HG02588 (cell line): ENCODE measurements around the gene GATM.

Source experiments
- ATAC-seq: cut with Tn5 transposase; IDR thresholded peaks from one replicate; pipeline ENCODE4 v1.9.1; 2021; ENCODE audit warnings: mild to moderate bottlenecking, moderate library complexity; ENCODE audit not compliant: unreplicated experiment

GATM gene, protein sequence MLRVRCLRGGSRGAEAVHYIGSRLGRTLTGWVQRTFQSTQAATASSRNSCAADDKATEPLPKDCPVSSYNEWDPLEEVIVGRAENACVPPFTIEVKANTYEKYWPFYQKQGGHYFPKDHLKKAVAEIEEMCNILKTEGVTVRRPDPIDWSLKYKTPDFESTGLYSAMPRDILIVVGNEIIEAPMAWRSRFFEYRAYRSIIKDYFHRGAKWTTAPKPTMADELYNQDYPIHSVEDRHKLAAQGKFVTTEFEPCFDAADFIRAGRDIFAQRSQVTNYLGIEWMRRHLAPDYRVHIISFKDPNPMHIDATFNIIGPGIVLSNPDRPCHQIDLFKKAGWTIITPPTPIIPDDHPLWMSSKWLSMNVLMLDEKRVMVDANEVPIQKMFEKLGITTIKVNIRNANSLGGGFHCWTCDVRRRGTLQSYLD

DNA sequence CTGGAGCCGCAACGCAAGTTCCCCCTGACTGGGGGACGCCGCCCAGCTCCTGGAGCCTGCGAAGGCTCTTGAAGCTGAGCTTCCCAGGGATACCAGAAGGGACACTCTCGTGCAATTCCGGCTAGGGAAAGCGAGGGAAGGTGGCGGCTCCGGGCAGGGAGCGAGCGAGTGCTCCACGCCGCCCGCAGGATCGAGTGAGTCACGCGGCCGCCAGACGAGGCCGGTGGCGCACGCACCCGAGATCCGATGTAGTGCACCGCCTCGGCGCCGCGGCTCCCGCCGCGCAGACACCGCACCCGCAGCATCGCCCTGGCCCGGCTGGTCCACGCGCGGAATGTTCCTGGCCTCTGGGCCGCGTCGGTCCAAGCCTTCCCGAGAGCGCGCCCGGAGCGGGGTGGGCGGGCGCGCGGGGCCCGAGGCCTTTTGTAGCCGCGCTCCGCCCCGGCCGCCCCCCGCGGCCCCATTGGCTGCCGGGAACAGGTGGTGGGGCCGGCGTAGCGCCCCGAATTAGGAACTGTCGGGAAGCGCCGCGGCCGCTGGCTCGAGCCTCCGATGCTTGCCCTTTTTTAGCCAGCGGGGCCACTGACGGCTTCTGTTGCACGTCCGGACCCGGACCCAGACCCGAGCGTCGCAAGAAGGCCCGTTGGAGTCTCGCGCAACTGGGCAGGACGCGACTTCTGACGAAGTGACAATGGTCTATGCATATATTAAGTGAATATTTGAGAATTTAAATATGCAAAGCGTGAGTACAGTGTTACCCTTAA, at the start of gene GATM:
Gene GATM, minus strand, starts transcription at position 396 of the 764 bp plus-strand sequence. Its CDS starts 91 bp downstream, at position 305.
- peak; percentile 80 for ATAC-seq

DNA sequence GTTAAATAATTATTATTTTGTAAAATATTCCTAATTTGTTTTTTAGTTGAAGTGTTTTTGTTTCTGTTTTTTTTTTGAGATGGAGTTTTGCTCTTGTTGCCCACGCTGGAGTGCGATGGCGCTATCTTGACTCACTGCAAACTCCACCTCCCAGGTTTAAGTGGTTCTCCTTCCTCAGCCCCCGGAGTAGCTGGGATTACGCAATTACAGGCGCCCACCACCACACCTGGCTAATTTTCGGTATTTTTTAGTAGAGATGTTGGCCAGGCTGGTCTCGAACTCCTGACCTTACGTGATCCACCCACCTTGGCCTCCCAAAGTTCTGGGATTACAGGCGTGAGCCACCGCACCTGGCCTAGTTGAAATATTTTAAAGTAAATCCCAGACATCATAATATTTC, 48.7 kb upstream of the GATM start:
- ATAC-seq = no peak

DNA sequence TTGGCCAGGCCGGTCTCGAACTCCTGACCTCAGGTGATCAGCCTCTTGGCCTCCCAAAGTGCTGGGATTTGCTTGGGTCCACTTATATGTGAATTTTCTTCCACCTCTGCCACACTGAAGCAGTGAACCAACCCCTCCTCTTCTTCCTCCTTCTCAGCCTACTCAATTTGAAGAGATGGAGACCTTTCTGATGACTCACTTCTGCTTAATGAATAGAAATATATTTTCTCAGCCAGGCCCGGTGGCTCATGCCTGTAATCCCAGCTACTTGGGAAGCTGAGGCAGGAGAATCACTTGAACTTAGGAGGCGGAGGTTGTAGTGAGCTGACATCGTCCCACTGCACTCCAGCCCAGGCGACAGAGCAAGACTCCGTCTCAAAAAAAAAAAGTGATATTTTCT, 46.8 kb upstream of the GATM start:
- no peak for ATAC-seq

DNA sequence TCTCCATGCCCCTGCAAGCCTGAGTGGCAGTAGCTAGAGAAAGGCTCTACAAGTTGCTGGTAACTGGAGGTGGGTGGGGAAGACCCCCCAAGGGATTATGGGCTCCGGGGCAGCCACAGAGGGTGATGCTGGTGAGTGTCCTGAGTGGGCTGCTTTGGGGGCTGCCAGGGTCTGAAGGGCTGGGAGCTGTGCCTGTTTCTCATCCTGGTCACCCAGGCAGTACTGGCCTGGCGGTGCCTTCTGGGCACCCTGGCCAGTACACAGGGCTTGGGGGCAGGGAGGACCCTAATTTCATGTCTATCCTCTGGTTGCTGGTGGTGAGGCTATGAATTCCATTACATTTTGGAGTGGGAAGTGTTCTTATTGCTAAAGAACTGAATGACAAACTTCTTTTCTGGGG, 46.1 kb upstream of the GATM start:
- ATAC-seq = no peak

DNA sequence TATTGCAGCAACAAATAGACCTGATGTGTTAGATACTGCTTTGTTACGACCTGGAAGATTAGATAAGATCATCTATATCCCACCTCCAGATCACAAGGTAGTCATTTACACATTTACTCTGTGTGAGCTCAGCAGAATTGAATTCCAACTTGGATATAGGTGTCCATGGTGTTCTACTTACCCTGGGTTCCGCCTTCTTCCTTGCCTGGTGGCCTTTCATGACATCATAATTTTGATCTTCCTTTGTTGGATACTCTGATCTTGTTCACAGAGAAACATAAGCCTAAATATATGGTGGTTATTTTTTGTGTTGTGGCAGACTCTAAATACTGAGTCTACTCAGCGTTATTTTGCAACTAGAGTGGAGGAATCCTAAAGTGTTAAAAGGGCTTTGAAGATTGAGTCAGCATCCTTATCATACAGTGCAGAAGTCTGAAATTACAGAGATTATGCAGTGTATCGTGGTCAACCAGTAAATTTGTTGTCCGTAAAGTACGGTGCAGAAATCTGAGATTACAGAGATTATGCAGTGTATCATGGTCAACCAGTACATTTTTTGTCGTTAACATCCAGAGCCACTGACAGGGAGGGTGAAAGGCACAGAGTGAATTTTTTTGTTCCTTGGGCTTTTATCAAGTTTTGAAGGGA, 39.1 kb upstream of the GATM start:
- no peak for ATAC-seq

DNA sequence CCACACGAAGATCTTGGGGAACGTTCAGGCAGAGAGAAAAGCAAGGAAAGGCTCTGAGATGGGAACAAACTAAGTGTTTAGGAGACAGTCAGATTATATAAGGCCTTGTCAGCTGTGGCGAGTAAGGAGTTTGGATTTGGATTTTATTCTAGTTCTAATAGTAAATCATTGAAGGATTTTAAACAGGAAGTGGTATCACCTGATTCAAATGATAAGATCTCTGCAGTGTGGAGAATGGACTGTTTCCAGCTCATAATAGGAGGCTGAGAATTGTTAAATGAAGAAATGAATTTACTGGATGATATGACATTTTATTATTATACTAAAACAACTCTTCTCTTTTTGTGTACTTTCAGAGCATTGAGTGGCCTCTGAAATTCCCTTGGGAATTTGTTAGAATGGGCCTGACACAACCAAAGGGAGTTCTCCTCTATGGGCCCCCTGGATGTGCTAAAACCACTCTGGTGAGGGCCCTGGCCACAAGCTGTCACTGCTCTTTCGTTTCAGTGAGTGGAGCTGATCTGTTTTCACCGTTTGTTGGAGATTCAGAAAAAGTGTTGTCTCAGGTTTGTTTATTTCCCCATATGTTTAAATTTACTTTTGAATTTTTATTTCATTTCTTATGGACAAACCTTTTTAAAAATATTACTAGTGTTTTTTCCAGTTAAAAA, 36.0 kb upstream of the GATM start:
- ATAC-seq = no peak

DNA sequence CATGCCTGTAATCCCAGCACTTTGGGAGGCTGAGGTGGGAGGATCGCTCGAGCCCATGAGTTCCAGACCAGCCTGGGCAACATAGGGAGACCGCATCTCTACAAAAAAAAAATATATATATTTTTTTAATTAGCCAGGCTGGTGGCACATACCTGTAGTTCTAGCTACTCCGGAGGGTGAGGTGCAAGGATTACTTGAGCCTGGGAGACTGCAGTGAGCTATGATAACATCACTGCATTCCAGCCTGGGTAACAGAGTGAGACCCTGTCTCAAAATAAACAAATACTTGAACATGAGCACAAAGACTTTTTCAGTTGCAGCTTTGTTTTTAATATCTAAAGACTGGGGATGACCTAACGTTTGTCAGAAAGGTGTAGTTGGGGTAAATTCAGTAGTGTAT, 31.3 kb upstream of the GATM start:
- no peak for ATAC-seq

DNA sequence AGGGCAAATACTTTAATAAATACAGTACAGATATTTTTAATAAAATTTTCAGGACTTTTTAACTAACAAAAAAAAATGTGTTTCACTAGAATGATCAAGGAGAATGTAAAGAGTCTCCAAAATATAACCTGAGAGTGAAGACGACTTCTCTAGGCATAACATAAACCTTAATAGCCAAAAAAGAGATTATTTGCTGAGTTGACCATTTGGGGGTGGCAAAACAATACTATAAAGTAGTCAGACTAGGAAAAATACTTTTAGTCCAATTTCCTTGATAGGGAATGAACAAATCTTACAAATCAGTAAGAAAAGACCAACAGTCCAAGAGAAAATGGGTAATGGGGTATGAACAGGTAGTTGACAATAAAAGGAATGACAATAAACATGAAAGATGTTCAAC, 29.4 kb upstream of the GATM start:
- ATAC-seq = no peak

DNA sequence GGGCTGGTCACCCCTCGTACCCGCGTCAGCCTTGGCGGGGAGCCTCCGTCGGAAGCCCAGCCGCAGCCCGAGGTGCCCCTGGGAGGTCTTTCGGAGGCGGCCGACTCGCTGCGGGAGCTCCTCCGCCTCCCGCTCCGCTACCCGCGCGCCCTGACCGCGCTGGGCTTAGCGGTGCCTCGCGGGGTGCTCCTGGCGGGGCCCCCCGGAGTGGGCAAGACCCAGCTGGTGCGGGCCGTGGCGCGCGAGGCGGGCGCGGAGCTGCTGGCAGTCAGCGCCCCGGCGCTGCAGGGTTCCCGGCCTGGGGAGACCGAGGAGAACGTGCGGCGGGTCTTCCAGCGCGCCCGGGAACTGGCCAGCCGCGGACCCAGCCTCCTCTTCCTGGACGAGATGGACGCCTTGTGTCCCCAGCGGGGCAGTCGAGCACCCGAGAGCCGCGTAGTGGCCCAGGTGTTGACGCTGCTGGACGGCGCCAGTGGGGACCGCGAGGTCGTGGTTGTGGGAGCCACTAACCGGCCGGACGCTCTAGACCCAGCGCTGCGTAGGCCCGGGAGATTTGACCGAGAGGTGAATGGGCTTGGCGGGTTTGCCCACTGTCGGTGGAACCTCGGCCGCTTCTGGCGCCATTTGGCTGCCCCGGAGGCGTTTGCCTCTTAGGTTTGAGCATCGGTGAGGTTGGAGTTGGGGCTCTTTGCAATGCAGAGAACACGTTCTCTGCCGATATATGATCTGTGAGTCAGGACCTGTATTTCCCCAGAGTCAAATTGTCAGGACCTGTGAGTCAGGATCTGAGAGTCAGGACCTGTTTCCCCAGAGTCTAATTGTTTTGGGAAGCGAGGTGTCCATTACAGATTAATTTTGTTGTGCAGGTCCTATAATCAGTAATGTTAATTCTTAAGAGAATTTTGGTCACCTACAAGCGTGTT, 24.9 kb upstream of the GATM start:
- peak; percentile 25 for ATAC-seq

DNA sequence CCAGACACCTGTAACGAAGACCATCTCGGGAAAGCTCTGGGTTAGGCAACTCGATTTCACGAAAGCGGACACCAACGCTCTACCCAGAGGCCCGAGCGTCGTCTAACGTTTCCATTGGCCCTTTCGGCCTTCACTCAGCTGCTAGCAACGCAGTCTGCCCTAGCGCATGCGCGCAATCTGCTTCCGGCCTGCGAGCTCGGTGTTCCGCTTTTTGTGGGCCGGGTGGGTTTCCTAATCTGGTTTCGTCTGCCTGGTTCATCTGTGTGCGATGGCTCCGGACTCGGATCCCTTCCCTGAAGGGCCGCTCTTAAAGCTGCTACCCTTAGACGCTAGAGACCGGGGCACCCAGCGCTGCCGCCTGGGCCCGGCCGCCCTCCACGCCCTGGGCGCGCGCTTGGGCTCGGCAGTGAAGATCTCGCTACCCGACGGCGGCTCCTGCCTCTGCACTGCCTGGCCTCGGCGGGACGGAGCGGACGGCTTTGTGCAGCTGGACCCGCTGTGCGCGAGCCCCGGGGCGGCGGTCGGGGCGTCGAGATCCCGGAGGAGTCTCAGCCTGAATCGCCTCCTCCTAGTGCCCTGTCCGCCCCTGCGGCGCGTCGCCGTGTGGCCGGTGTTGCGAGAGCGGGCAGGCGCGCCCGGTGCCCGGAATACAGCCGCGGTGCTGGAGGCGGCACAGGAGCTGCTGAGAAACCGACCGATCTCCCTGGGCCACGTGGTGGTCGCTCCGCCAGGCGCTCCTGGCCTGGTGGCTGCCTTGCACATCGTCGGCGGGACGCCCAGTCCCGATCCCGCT, 24.0 kb upstream of the GATM start:
- ATAC-seq = peak; percentile 83

DNA sequence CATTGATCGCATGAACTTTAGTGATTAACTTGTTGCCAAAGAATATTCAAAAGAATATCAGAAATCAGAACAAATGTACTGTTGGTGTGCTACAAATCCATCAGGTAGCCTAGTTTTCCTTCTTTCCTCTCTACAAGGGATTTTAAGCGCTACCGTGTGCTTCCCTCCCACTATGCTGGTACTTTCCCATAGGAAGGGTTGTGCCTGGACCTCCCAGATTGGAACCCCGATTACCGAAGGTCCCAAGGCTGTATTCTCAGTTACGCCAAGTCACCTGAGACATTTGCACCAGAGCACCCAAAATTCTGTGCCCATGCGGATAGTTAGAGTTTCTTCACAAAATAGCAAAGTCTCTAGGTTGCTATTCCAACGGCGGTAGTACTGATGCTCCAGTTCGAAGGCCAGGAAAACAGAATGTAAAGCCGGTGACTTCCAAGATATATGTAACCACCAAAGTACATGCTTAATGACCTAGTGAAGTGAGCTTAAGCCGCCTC, 23.4 kb upstream of the GATM start:
- peak; percentile 14 for ATAC-seq

DNA sequence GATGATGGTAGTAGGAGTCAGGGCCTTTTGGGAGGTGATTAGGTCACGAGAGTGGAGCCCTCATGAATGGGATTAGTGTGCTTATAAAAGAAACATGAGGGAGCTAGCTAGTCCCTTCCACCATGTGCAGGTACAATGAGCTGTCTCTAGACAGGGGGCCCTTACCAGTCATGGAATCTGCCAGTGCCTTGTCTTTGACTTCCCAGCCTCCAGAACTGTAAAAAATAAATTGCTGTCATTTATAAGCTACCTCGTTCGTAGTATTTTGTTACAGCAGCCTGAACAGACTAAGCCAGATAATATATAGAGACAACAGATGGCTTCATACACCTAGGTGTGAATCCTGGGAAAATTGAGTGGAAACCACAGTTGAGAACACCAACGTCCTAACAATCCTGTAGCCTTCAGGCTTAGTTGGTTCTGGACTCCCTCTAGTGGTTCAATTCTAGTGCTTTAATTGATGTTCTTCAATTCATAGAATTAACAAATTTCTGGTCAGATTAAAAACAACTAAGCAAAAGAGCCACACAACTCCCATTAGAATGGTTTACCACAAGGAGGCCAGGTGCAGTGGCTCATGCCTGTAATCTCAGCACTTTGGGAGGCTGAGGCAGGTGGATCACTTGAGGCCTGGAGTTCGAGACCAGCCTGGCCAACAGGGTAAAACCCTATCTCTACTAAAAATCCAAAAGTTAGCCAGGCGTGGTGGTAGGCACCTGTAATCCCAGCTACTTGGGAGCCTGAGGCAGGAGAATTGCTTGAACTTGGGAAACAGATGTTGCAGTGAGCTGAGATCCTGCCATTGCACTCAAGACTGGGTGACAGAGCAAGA, 21.3 kb upstream of the GATM start:
- no peak for ATAC-seq

DNA sequence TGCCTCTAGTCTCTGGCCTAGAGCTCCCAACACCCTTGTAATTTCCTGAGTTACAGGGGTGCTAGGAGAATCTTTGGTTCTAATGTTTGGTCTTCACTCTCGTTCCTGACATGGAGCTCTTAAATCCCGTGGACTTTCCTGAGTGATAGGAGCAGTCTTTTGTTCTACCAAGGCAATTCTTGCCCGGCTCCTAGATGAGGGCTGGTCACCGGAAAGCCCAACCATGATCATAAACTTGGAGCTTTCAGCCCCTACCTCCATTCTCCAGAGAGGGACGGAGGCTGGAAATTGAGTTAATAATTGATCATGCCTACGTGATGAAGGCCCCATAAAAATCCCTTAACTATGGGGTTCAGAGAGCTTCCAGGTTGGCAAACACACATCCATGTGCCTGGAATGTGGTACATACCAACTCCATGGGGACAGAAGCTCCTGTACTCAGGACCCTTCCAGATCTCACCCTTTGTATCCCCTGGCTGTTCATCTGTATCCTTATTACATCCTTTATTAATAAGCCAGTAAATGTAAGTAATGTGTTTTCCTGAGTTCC, 18.8 kb upstream of the GATM start:
- no peak for ATAC-seq

DNA sequence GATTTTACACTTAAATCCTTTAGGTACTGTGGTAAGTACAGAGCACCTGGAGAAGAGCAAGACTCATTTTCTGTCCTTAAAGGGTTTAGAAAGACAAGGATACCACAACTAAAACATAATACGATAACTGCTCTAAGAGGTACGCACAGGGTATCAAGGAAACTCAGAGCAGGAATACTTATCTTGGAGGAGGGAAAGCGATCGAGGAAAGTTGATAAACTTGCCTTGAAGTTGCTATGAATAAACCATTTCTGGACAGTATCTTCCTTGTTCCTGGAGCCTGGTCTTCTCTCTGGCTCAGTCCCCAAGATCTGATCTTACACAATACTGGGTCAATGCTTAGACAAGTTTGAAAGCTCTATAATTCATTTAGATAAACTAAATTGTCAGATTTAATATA, 17.6 kb upstream of the GATM start:
- ATAC-seq = no peak

DNA sequence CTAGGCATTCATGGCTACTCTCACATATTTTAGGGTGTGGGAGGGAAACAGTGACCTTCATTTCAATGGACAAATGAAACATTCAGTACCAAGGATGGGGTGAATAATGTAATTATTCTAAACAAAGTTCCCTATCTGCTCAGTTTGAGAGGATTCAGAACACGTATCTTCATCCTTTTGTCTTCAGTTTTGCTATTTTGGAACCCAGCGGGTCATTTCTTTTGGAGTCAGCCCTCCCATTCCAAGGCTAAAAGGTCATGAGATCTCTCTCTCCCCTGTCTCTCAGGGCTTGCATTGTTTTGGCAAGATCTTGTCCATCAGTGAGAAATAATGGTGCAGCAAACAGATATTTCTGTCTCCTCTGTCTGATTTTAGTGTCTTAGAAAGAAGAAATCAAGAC, 16.3 kb upstream of the GATM start:
- no peak for ATAC-seq

DNA sequence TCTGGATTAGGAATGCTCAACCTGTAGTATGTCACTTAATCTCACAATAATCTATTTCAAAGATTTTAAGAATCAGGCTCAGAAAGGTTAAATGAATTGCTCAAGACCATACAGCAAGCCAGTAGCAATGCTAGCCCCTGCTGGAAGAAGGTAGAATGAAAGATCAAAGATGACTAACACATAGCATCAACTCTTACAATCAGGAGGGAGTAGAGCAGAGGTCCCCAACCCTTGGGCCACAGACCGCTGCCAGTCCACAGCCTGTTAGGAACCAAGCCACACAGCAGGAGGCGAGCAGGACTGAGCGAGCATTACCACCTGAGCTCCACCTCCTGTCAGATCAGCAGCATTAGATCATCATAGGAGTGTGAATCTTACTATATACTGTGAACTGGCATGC, 15.5 kb upstream of the GATM start:
- ATAC-seq = no peak

DNA sequence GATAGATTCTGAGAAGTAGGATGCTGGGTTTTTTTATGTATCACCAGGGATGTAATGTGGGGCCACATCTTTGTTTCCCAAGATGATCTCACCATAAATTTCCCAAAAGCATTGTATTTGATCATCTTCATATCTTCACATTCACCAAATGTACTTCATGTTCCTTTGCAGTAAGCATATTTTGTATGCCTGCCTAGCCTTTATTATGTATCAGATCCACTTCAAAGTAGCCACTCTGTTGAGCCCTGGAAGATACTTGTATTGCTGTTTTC, 14.2 kb upstream of the GATM start:
- no peak for ATAC-seq
